ENCODE measurements around the gene BUD31.

- TF ChIP-seq L3MBTL2 (conservative IDR thresholded peaks at IDR 0.05) (no peak), FOXA1 (IDR thresholded peaks at IDR 0.05) (no peak), TARDBP (IDR thresholded peaks at IDR 0.05) (no peak), NFRKB (IDR thresholded peaks at IDR 0.05) (no peak), BHLHE40 (IDR thresholded peaks at IDR 0.05; ENCODE audit: borderline replicate concordance) (no peak), SP1 (IDR thresholded peaks at IDR 0.05) (no peak), SUZ12 (IDR thresholded peaks at IDR 0.05) (no peak), ELF4 (IDR thresholded peaks at IDR 0.05) (no peak), FOXM1 (IDR thresholded peaks at IDR 0.05; ENCODE audit: borderline replicate concordance) (no peak), FOXK2 (IDR thresholded peaks at IDR 0.05) (no peak)
These were observed 44.3 kb downstream of the BUD31 start for GRCh38 chr7:99453105-99453504.
